Central memory CD4-positive, alpha-beta T cell (primary cell): ENCODE data around the gene ADGRL2.

Source experiments
- DNase-seq: peaks from one replicate; pipeline ENCODE4 v3.0.0; 2022
- total RNA-seq, 3 experiments: gene quantifications; one replicate each; lab custom pipeline; 2026; lab: John Stamatoyannopoulos, UW

Gene ADGRL2
- 0 reads per million in 3 experiments for total RNA-seq

DNA sequence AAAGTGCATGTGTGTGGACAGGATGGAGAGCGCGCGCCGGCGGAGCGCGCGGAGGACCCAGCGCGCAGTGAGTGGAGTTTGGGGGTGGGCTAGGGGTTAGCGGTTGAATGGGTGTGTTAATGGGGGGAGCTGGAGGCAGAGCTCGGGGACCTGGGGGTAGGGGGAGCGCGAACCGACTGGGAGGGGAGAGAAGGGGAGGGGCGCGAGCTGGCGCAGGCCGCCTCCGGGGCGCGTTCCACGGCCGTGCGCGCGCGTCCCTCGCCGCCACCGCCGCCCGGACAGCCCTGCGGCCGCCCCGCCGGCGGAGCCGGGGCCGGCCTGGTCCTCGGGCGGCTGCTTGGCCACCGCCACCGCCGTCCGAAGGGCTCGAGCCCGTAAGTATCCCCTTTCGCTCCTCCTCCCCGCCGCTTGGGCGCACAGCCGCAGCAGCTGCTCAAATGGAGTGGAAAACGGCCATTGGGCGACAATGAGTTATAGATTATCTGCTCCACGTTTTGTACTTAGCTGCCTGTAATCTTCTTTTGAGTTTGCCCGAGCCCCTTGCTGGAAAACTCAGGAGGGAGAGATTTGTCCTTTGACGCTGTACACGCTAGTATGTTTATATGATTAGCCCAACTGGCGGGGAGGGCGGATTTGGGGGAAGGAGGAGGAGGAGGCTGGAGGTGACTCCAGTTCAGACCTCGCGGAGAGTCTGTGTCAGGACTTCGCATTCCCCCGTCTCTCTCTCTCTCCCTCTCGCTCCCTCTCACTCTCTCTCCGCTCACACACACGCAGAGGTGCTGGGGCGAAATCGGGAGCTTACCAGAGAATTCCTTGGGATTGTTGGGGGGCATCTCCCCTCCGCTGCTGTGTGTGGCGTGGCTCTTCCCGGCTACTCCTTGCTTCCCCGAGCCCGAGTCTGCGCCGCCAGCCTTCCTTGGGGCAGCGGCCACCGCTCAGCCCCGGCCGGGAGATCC is at the start of gene ADGRL2:
TSS of gene ADGRL2 (plus strand) at position 240 of the 956 bp plus-strand sequence. CDS start 36,051 bp downstream, outside the sequence.
- no peak for DNase-seq

DNA sequence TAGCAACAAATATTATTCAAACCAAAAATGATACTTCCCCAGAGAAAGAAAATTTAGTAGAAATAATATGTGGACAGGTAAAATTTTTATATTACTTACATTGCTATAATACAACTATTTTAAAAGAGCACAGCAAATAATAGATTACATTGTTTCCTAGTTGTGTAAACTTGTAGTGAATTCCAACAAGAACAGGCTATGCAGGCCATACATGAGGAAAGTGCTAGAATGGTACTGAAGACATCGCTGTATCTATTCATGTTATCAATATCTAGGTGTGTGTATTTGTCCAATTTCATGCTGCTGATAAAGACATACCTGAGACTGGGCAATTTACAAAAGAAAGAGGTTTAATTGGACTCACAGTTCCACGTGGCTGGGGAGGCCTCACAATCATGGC is 47.9 kb upstream of the ADGRL2 start:
- DNase-seq = no peak

DNA sequence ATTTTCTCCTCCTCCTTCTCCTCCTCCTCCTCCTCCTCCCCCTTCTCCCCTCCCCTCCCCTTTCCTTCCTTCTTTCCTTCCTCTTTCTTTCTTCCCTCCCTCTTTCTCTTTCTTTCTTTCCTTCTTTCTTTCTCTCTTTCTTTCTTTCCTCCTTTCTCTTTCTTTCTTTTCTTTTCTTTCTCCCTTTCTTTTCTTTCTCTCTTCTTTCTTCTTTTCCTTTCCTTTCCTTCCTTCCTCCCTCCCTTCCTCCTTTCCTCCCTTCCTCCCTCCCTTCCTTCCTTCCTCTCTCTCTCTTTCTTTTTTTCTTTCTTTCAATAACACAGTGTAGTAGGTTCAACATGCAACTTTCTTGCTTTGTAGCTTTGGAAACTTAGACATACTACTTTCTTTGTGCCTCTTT is 46.3 kb upstream of the ADGRL2 start:
- DNase-seq = no peak

DNA sequence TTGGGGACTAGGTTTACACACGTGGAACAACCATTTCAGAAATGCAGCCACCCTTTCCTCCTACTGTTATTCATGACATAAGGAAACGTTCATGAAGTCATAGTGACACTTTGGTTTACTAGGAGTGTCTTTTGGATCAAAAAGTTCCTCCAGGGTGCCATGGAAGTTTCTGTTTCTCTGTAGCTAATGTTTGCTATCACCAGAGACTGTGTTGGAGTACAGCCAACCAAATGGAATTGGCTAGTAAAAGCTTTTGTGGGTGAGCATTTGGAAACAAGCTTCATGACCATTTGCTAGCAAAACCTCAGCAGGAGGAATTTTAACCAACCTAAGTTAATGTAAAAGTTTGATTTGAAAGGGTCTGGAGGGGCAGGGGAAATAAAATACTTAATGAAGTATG is 43.9 kb upstream of the ADGRL2 start:
- no peak for DNase-seq

DNA sequence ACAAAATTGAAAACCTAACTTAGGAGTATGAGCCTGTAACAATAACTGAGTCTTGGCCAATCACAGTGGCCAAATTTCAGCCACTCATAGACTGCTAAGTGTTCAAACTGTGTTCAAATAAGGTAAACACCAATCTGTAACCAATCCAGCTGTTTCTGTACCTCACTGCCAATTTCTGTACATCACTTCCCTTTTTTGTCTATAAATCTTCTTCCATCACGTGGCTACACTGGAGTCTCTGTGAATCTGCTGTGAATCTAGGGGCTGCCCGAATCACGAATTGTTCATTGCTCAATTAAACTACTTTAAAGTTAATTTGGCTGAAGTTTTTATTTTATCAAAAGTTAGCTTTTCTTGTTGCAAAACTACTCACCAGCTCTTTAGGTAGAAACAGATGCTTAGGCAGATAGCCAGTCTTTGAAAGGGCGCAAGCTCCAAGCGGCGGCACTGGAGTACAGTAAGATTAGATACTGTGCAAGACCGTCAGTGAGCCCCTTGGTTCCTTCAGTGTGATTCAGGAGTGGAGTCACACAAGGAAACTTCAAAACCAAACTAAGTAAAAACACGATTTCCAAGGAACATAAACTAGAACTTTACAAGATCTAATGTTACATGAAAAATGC is 43.2 kb upstream of the ADGRL2 start:
- DNase-seq = no peak

DNA sequence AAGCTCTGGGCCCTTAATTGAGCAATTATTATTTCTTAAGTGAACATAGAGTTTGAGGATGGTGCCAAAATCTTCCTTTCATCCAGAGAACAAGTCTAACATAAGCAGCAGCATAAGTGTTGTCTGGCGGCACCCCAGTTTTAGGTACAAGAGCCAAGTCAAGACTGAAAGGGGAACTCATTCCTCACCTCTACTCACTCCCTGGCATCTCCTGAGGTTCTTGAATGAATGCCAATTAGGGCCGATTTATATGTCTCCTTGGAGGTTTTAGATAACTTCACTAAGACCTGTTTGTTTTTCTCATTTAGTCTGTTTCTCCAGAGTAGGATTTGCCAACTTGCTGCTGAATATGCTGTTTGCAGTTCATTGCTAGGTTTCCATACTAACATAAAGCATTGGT is 42.6 kb upstream of the ADGRL2 start:
- DNase-seq = no peak

DNA sequence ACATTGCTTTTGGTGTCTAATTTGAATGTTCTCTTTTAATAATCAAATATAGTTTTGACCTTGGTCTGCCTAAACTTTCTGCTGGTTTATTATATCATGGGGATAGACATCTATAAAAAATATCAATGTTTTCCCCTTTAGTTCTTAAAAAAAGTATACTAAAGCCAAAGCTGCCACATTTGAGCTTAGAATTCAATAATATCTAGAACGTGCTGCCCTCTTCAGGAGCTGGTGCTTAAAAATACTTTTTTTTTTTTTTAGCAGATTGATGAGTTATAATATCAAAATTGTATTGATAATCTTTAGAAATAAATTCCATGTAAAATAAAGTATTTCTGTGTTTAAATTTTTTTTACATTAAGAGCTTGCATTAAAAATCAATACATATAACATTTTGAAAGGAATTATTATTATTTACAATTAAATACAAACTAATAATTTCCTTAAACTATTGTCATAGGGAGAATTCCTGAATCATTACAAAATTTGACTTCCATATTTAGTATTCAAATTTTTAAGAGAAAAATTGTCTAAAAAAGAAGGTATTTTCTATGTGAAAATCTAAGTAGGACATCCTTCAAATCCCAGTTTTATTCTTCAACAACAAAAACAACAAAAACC is 40.1 kb upstream of the ADGRL2 start:
- no peak for DNase-seq

DNA sequence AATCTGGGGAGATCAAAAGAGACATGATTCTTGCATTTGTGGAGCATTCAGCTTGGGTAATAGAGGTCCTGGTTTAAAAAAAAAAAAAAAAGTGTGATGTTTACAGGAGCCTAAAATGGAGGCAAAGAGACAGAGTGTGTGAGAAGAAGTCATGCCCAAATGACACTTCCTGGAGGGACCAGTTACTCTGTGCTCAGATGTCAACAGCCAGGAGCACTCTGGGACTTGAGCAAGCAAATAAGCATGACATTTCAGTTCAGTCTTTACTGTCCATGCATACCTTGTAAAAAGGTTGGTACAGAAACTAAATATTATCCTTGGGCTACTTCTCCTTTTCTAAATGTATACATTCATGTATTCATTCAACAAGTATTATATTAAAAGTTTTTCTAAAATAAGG is 25.2 kb upstream of the ADGRL2 start:
- no peak for DNase-seq

DNA sequence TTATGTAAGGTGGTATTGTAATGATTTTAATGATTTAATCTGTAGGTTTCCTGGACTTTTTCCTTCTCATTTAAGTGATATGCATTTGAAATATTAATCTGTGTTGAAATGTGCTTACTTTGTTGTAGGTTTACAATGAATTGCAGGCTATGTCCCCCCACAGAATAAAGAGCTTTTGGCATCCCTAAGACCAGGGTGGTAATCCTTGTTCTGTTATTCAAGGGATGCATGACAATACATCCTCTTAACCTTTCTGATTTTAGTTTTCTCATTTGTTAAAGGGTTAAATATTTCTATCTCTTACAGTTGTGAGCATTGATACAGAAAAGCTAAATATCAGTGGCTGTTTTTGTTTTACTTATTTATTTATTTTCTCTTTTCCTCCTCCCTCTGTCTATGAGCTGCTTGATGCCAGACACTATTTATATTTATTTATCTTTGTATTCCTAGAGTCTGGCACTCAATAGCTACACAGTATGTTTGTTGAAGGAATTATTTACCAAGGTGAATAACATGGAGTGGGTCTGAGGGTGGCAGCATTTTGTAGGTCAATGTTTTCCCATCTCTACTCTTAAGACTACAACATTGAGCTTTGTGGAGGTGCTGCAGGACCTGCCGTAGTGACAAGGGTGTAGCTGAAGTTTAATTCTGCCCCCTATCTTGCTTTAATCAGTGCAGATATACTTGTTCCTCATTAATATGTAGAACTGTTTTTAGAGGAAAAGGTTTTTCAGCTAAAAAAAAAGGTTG is 19.9 kb upstream of the ADGRL2 start:
- no peak for DNase-seq

DNA sequence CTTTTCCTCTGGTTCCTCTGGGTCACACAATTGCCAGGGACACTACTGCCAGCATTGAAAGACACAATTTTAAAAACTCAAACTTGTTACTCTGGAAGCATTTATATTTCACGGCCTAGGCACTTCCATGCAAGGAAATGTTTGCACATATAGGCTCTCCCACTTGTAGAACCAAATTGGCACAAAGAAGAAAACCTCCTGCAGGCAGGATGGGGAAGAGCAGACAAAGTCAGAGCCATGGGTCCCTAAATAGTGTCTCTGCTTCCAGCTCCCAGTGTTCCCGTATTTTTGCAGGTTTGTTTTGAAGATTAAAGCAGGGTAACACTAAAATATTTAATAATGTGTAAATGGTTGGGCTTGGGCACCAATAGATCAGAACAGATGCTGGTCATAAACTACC is 19.0 kb upstream of the ADGRL2 start:
- no peak for DNase-seq

DNA sequence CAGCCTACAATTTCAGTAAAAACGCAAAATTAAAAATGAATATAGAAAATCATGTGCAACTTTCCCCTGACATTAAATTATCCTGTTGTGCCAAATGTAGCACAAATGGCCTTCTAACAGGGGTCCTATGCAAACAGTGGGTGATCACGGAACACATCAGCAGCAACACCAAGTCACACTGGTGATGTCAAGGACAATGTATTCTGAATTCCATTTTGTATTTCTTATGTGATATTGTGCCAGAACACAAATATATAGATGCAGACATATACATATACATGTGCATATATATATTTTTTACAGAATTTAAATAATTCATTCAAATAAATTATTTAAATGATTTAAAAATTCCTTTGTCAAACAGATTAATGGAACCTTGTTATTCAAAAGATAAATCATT is 8.6 kb upstream of the ADGRL2 start:
- DNase-seq = no peak

DNA sequence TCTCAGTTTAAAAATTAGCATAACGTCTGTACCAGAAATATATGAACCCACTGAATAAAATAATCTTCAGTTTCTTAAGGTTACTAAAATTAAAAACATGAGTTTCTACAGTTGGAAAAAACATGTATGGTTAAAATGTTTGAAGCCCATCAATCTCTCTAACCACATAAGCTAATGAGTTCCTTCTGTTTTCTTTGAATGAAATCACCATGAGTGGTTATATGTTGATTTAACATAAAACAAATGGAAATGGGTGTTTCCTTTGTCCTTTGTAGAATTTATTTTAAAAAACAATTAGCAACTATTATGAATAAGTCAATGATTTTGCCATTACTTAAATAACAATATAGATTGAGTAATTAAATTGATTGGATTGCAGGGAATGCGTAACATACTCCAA is 3.0 kb upstream of the ADGRL2 start:
- DNase-seq = no peak

DNA sequence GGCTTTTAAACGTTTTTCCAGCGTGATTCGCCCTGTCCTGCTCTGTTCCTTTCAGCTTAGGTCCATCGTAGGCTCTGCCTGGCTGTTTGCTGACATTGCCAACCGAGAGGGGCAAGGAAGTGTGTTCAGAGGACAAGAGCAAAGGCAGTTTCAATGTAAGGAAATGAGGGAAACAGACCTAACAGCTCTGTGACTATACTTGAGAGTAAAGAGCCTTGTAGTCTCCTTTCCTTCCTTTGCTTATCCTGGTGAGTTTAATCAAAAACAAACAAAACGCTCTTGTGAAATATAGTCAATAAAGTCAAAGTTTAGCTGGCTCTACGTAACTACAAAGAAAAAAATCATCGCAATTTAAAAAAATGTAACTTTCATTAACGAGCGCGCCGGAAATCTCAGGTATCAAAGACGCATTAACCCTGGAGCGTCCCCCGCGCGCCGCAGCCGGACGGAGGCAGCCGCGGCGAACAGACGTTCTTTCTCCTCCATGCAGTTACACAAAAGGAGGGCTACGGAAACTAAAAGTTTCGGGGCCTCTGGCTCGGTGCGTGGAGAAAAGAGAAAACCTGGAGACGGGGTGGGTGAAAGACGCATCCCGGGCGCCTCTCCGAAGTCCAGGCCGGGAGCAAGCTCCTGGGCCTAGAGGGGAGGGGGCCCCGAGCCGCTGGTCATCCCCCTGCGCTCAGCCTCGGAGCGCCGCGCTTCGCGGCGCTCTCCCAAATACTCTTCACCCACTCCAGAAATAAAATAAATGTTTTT is 617 bp upstream of the ADGRL2 start:
- no peak for DNase-seq

DNA sequence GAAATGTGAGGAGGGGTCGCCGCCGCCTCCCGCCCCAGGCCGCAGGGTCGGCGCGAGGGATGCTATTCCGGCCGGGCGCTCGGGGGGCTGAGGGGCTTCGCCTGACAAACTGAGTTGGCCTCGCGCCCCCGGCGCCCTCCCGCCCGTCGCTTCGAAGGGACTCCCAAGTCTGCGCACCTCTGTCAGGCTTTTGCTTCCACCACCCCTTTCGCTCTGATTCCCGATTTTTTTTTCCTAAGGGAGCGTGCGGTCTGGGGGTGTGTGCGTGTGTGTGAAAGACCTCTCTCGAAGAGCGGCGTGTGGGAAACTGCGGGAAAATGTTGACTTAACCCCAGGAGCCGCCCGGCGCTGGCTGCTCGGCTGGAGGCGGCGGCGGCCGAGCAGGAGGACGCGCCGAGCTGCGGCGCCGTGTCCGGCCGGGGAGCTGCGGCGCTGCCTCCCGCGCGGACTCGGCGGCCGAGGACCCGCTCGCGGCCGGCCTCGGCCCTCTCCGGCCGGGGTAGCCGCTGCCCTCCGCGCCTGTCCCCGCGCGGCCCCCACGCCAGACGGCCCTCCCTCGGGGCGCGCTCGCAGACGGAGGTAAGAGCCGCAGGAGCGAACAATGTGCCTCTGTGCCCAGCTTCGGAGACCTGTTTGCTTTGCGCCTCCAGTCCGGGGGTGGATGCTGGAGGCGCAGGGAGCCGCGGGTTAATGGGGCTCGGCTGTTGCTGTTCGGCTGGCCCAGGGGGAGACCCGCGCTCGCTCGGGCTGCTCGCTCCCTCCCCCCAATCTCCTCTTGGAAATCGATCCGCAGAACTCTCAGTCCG is 1.1 kb downstream of the ADGRL2 start:
- no peak for DNase-seq

DNA sequence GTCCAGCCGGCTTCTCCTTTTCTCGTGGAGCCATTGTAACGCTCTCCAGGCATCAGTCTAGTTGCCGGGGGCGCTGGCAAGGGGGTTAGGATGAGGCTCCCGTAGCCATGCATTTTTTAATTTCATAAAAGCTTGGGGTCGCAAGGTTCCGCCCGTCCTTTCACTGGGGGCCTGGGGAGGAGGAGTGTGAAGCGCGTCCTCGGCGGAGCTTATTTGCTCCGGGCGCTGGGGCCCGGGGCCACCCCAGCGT is 1.6 kb downstream of the ADGRL2 start:
- no peak for DNase-seq

DNA sequence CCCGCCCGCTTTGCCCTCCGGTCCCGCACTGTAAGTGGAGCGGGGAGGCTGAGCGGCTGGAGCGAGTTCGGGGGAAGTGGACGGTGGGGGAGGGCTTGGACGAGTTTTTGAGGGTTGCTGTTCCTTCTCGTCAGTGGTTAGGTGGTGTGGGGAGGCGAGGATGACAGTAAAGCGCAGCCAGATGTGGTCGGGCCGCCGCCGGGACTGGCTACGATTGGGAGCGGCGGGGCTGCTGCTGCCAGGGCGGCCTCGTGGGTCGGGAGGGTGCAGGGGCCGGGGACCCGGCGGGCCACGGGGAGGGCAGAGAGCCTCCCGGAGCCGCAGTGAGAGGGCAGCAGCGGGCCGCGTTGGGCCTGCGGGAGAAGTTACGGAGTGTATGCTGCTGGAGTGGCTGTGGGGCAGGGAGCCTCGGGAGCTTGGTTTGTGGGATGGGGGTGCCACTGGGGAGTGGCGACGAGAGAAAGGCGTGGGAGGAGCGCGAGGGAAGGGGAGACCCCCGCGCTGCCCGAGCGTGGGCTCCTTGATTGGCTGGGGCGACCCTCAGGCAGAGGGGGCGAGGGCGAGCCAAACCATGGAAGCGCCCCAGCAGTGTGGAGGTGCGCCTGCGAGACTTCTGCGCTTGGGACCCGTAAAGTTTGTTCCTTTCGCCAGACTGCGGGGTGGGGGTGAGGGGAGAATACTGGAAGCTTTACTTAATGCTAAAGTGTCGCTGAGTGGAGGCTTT is 2.1 kb downstream of the ADGRL2 start:
- no peak for DNase-seq

DNA sequence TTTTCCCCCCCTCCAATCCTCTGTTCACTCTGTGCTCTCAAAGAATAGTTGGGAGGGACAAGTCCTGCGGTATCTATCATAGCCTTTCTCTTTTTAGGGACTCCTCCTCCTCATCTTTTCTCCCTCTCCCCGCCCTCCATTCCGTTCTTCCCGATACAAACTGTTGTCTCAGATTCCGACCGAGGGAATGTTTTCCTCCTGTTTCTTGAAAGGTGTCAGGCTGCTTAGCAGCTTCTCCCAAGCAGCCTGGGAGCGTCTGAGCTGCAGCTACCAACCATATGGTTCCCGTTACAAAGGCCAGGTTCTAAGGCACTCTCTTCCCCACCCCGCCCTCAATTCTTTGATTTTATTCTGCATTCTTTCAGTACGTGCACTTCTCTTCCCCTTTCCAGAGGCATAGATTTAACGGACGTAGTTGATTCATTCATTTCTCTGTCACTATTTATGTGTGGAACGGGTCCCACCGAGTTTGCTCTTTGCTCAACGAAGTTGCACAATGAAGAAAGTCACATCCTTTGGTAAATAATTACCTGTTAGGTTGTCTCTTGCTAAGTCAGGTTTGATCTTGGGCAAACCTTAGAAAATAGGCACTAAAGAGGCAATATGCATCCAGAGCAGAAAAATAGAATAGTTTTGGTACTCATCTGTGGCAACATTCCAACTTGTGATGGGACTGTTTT is 2.8 kb downstream of the ADGRL2 start:
- DNase-seq = no peak

DNA sequence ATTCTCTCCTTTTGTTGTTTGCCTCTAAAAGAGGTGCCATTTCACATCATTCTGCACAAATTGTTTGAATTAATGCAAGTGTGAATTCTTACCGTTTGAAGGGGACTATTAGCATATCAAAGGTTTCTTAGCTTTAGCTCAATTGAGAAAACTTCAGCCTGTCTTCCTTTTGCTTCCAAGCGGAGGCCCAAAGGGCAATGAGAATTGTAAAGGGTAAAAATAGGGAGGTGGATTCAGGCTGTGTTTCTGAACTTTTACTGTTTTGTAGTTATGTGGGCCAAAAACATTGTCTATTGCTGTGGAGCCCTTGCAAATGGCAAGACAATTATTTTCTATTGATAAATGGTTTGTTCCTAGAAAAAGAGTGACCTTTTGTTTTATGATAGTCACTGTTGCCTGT is 3.6 kb downstream of the ADGRL2 start:
- no peak for DNase-seq

DNA sequence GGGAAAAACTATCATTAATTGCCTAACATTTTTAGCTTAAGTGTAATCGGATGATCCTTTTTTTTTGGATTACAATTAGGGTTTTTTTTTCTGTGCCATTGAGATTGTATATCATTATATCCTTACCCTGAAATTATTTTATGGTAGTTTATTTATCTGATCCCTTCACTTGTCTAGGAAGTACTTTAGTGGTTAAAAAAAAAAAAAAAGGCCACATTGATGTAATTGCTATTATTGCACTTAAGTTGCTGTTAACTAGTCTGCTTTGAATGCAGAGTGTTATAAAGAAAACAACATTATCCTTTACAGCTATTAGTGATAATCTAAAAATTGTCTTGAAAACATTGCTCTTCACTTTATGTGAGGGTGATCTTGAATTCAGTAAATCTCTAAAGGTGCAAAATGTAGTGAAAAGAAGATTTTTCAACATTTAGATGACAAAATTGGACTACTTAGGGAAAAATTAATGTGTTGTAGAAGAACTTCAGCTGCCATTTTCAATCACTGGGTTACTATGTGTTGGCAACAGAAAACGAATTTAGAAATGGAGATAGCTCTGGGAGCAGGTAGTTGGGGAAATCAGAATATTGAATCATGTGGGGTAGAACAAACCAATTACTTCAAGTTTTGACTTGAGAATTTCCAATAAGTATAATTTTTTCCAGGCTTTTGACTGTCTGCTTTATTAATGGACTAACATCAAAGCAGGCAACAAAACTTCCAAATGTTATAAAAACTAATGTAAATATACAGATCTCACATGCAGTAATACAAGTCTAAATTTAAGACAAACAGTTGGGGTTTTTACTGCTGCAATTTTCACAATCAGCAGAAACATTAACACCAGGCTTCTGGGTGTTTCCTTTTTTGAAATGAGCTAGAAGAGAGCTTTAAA is 5.0 kb downstream of the ADGRL2 start:
- no peak for DNase-seq
